Loucy (cell line): Measurements from ENCODE around the gene HIRA.

ENCODE experiments used
- EZH2phosphoT487 ChIP-seq: fragments of 200-600 bp; IDR thresholded peaks from 2 replicates; pipeline ENCODE4 v1.6.1; 2018; ENCODE audit warnings: antibody characterized with exemption, mild to moderate bottlenecking, moderate library complexity, borderline replicate concordance
- TF ChIP-seq, protein P1 (sequence below): fragments of 200-600 bp; sonication (generic); conservative IDR thresholded peaks from 2 replicates; pipeline ENCODE4 v1.5.1; 2014; ENCODE audit warnings: mild to moderate bottlenecking, antibody characterized with exemption, low read length

DNA sequence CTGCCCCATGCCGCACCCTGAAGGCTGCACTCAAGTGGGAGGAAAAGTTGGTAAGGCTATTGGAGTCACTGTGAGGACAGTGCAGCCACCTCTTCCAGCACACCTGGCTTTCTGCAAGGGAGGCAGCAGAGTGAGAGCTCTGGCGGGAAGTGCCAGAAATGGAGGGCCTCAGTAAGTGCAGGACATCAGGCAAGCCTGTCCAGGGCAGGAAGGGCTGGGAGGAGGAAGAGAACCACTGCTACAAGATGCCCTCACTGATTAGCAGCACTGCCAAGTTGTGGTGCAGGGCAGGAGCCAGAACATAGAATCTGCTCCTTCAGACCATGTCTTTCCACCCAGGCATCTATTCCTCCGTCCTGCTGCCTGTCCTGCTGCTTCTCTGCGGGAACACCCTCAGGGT is 78.8 kb downstream of the HIRA start:
- TF ChIP-seq, protein P1, sequence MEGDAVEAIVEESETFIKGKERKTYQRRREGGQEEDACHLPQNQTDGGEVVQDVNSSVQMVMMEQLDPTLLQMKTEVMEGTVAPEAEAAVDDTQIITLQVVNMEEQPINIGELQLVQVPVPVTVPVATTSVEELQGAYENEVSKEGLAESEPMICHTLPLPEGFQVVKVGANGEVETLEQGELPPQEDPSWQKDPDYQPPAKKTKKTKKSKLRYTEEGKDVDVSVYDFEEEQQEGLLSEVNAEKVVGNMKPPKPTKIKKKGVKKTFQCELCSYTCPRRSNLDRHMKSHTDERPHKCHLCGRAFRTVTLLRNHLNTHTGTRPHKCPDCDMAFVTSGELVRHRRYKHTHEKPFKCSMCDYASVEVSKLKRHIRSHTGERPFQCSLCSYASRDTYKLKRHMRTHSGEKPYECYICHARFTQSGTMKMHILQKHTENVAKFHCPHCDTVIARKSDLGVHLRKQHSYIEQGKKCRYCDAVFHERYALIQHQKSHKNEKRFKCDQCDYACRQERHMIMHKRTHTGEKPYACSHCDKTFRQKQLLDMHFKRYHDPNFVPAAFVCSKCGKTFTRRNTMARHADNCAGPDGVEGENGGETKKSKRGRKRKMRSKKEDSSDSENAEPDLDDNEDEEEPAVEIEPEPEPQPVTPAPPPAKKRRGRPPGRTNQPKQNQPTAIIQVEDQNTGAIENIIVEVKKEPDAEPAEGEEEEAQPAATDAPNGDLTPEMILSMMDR: no peak
- no peak for TF ChIP-seq EZH2phosphoT487
